HG03103 (cell line): Measurements from ENCODE around the gene UBXN6.

Experiments
- ATAC-seq: cut with Tn5 transposase; IDR thresholded peaks from one replicate; pipeline ENCODE4 v1.9.1; 2021; ENCODE audit warnings: low read depth; ENCODE audit not compliant: unreplicated experiment

UBXN6 gene

GRCh38 chr19:4457654-4458395 is at the start of gene UBXN6:
Gene UBXN6, minus strand, starts transcription at chr19:4457794. Its CDS starts 97 bp downstream, at chr19:4457697.
- ATAC-seq: peak; percentile 83

- no peak for ATAC-seq
Measured at GRCh38 chr19:4507150-4507452, 49.5 kb upstream of the UBXN6 start.

DNA sequence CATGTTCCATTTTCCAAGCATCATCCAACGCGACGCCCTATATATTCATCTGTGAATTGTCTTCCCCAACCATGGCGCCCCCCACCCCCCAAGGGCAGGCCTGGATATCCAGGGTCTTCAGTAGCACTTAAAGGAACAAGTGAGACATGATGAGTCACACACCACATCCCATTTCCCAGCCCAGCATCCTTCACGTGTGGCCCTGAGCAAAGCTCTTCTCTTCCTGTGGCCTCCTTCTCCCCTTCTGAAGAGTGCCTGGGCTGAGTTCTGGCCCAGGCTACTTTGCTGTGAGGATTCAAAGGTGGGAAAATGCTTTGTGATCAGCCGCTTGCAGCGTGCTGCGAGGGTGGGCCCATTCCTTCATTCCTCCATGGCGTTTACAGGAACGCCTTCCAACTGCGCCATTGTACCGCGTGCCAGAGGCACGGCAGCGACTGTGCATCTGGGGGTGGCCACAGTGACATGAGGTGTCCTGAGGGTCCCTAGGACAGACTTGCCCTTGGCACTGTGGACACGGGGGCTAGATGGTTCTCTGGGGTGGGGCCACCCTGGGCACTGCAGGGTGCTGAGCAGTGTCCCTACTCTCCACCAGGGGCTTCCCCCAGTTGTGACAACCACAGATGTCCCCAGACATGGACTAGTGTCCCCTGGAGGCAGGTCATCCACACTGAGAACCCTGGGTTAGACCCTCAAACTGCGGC is 49.0 kb upstream of the UBXN6 start:
- ATAC-seq: no peak

GRCh38 chr19:4505570-4506448 is 48.2 kb upstream of the UBXN6 start:
- no peak for ATAC-seq

DNA sequence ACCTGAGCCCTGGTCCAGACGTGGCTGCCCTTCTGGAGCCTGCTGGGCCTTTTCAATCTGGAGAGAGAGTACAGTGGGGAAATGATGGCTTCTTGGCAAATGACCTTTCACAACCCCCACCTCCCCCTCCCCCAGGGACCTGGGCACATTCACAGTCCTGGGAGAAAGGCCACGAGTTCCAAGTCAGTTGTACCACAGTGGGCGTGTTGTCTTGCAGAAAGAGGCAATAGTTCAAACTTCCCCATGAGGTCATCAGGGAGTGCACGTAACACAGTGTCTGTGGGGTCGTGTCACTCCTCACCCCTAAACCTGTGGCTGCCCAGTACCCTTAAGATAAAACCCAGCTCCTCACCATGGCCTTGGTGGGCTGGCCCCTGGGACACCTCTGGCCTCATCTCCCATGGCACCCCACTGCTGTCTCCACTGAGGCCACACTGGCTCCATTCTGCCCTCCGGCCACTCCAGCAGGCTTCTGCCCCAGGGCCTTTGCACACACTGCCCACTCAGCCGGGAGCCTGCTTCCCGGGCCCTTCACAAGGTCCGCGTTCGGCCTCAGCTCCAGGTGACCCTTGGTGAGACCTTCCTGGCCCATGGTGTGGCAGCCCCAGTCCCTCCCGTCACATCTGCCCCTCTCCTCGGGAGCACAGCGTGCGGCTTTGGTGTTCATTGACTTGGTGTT is 47.4 kb upstream of the UBXN6 start:
- no peak for ATAC-seq

GRCh38 chr19:4504297-4504701 is 46.7 kb upstream of the UBXN6 start:
- no peak for ATAC-seq

DNA sequence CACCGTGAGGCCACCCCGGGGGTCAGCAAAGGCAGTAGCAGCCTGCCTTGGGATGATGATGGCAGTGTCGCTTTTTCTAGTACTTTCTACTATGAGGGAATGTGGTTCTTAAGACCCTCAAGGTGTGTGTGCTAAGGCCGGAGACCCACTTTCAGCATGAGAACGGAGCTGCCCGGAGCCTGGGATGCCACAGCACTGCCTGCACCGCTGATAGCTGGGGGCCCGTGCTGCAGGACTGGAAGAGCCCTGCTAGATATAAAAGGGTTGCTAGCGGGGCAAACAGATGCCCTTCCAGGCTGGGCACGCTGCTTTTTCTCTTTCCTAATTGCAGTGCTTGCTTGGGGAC is 46.2 kb upstream of the UBXN6 start:
- ATAC-seq: no peak

DNA sequence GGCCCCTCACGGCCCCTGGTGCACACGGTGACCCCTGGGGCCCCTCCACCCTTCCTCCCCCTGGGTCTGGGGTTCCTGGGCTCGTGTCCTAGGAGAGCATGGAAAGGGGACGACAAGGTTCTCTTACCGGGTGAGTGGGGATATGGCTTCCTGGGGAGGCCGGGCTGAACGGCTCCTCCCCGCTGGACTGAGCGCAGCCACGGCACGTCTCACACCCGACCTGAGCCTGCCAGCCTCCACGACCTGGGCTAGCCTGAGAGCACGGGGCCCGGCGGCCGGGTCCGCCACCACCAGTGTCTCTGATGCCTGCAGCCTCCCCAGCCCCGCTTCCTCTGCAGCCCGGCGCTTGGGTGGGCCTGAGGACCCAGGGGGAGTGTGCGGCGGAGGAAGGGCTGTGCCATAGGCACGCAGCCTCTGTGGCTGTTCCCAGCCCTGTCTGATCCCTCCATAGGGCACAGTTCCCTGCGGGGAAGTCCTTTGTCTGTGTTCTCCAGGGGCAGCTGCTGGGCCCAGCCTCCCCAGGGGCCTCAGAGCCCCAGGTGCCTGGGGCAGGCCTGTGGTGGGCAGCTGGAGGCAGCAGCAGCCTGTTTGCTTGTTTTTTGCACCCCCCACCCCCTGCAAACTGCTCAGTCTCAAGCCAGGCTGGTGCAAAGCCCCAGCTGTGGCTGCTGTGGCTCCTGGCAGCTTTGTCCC is 45.7 kb upstream of the UBXN6 start:
- no peak for ATAC-seq

GRCh38 chr19:4502282-4503131 is 44.9 kb upstream of the UBXN6 start:
- ATAC-seq: no peak

DNA sequence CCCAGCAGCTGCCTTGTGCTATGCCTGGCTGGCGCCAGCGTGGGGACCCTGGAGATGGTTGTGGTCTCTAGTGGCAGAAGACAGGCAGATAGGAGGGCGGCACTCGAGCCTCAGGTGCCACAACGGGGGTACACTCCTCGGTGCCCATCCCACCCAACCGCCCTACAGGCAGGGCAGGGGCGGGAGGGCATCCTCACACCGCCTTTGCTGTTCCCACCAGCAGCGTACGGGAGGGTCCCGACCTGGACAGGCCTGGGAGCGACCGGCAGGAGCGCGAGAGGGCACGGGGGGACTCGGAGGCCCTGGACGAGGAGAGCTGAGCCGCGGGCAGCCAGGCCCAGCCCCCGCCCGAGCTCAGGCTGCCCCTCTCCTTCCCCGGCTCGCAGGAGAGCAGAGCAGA is 44.1 kb upstream of the UBXN6 start:
- no peak for ATAC-seq

- no peak for ATAC-seq
Measured at GRCh38 chr19:4500841-4501591, 43.4 kb upstream of the UBXN6 start.

- no peak for ATAC-seq
Measured at GRCh38 chr19:4499855-4500254, 42.3 kb upstream of the UBXN6 start.

DNA sequence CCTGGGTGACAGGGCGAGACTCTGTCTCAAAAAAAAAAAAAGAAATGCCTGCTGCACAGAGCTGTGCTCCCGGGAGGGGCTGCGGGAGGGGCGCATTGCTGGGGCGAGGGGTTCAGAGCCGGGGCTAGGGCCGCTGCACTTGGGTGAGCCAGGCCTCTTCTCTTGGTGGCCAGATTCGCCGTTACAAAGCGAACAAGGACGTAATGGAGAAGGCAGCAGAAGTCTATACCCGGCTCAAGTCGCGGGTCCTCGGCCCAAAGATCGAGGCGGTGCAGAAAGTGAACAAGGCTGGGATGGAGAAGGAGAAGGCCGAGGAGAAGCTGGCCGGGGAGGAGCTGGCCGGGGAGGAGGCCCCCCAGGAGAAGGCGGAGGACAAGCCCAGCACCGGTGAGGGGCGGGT is 41.7 kb upstream of the UBXN6 start:
- no peak for ATAC-seq

DNA sequence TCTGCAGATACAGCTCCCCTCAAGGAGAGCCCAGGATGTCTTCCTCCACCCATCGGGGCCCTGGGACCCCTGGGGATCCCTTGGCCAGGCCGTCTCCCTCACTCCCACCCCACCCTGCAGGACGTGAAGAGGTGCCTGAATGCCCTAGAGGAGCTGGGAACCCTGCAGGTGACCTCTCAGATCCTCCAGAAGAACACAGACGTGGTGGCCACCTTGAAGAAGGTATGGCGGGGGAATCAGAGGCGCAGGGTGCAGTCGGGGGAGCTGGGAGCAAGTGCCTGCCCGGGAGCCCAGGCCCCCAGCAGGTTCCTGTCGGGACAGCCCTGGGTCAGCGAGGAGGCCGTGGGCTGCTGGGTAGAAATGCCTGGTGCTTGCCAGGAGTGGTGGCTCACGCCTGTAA is 41.1 kb upstream of the UBXN6 start:
- ATAC-seq: no peak

DNA sequence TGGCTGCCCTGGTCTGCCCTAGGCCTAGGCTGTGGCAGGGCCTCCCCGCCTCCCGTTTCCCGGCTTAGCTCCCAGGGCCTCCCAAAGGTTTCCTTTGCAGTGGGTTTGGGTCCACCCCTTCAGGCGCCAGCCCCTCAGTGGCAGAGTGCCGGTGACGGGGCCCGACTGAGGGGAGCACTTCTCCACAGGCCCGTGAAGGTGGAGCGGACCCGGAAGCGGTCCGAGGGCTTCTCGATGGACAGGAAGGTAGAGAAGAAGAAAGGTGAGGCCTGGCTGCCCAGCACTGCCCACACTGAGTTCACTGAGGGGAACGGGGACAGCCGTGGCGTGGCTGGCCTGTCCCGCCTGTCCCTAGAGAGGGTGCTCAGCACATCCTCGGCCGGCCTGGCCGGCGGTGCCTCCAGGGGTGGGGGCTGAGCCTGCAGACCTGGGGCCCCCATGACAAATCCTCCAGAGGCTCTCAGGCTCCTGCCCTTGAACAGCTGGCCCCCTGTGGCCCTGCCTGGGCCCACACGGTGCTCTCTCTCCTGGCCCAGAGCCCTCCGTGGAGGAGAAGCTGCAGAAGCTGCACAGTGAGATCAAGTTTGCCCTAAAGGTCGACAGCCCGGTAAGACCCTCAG is 40.3 kb upstream of the UBXN6 start:
- no peak for ATAC-seq

DNA sequence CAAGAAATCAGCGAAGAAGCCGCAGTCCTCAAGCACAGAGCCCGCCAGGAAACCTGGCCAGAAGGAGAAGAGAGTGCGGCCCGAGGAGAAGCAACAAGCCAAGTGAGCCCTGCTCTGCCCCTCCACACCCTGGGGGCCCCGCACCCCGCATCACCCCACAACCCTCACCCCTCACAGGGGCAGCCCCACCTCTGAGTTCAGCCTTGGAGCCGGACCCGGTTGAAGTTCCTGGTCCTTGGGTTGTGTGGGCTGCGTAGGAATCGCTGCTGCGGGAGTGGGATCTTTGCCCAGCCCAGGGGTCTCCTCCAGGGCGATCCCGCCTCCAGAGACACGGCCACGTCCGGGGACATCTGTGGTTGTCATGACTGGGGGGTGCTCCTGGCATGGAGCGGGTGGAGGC is 38.7 kb upstream of the UBXN6 start:
- ATAC-seq: no peak

- ATAC-seq: no peak
Measured at GRCh38 chr19:4495471-4495870, 37.9 kb upstream of the UBXN6 start.

- no peak for ATAC-seq
Measured at GRCh38 chr19:4494691-4495064, 37.1 kb upstream of the UBXN6 start.
